Measurements from ENCODE around the gene DGKD.

DNA sequence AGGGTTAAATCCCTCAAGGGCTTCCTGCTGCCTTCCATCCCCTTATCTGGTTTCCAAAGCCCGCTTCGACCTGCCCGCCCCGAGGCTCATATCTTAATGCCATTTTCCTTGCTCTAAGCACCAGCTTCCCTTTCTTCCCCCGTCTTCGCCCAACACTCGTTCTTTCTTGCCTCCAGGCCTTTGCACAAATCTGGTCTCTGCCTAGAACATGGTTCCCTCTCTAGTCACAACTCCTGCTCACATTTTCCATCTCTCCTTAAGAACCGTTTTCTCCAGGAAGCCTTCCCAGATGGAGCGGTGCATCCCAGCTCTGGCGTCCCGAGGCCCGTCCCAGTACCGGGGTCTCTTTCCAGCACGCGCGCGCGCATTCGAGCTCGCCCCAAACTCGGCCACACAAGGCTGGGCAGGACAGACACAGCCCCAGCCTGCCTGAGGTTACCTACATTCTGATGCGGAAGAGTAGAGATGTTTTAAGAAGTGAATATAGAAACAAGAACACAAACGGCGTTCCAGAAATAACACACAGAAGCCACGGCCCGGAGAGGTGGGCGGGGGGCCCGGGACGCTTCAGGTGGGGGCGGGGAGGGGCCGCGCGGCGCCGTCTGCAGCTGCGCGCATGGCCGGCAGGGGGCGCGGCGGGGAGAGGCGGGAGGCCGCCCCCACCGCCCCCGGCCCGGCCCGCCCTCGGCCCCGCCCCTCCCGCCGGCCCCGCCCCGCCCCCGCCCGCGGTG lies at the start of gene DGKD:
- no peak for TF ChIP-seq YY1 (IDR thresholded peaks at IDR 0.05; ENCODE audit: insufficient read depth, insufficient read length)
- no peak for TF ChIP-seq SUZ12 (IDR thresholded peaks at IDR 0.05; ENCODE audit: extremely low read depth, insufficient read depth, insufficient read length)
- TF ChIP-seq ZNF274 (IDR thresholded peaks at IDR 0.05; ENCODE audit: low read depth, low read length): no peak

Measured in NT2/D1 (cell line).